OCI-LY7 (cell line): ENCODE measurements around the gene AQP12B.

Source experiments
- EZH2phosphoT487 ChIP-seq: fragments of 200-600 bp; sonication (generic); IDR thresholded peaks from 2 replicates; pipeline ENCODE4 v1.6.1; 2018; ENCODE audit warnings: low read depth, borderline replicate concordance, mild to moderate bottlenecking, mixed run types, antibody characterized with exemption, low read length, moderate library complexity, mixed read lengths
- TF ChIP-seq, protein P1 (sequence below): fragments of 200-600 bp; sonication (generic); conservative IDR thresholded peaks from 2 replicates; pipeline ENCODE4 v1.5.1; 2014; ENCODE audit warnings: mild to moderate bottlenecking, antibody characterized with exemption, low read length, moderate library complexity, mixed read lengths

DNA sequence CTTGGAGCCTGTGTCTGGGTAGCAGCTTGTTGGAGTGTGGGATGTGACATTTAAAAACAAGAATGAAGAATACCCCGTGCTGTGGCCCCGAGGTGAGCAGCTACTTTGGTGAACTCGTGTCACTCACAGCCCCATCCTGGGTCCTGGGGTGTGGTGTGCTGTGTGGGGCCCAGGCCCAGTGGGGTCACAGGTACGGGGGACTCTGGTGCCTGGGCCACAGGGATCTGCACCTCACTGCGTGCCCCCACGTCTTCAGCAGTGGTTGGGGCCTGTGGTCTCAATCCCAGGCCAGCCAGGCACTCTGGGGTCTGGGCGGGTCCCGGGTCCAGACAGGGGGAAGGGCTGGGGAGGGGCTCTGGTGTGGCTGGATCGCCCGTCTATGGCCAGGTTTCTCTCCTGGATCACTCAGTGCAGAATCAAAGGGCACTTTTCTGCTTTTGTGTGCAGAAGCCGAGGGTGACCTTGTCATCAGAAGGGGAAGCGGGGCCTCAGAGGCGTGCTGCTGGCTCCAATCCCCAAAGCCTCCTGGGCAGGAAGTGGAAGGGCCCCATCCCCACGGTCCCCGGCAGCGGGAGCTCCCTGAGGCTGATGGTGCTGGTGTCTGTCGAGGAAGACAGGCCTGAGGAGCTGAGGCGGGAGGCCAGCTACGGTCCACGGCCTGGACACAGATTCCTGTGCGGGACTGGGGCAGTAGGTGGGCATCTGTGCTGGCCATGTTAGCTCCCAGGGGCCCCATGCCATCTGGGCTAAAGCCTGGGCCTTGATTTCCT, 56.0 kb downstream of the AQP12B start:
- TF ChIP-seq, protein P1, sequence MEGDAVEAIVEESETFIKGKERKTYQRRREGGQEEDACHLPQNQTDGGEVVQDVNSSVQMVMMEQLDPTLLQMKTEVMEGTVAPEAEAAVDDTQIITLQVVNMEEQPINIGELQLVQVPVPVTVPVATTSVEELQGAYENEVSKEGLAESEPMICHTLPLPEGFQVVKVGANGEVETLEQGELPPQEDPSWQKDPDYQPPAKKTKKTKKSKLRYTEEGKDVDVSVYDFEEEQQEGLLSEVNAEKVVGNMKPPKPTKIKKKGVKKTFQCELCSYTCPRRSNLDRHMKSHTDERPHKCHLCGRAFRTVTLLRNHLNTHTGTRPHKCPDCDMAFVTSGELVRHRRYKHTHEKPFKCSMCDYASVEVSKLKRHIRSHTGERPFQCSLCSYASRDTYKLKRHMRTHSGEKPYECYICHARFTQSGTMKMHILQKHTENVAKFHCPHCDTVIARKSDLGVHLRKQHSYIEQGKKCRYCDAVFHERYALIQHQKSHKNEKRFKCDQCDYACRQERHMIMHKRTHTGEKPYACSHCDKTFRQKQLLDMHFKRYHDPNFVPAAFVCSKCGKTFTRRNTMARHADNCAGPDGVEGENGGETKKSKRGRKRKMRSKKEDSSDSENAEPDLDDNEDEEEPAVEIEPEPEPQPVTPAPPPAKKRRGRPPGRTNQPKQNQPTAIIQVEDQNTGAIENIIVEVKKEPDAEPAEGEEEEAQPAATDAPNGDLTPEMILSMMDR, result no peak
- TF ChIP-seq EZH2phosphoT487, result no peak
